GM06990 (cell line): ENCODE measurements around the gene STXBP1.
A peak's percentile ranks its signal among the peaks of the same experiment; 100 is the strongest.
"Not testable (repeated sequence)": the region's sequence is repeated elsewhere in the genome, so short reads cannot be mapped to it uniquely, and the experiment has no call there.

ENCODE experiments used
- DNase-seq: peaks from one replicate; pipeline ENCODE4 v3.0.0-alpha.2; 2011; ENCODE audit not compliant: insufficient read length; ENCODE audit errors: extremely low read depth
- H3K27me3 ChIP-seq: replicated peaks from 2 replicates; pipeline ENCODE4 v1.6.0; 2011; ENCODE audit warnings: low read length; ENCODE audit not compliant: control insufficient read depth, insufficient read depth
- H3K36me3 ChIP-seq: 2 replicates; pipeline ENCODE4 v1.5.1; 2011; ENCODE audit warnings: low read length; ENCODE audit not compliant: control insufficient read depth, insufficient read depth
- H3K4me3 ChIP-seq: replicated peaks from 2 replicates; pipeline ENCODE4 v1.5.1; 2011; ENCODE audit warnings: low read depth, mild to moderate bottlenecking, control low read depth, low read length
- TF ChIP-seq, protein P1 (sequence below): IDR thresholded peaks from 2 replicates; pipeline ENCODE4 v1.5.1; 2011; ENCODE audit warnings: low read length, control low read depth, mild to moderate bottlenecking, inconsistent platforms; ENCODE audit not compliant: insufficient read depth, poor library complexity, severe bottlenecking

The STXBP1 gene

DNA sequence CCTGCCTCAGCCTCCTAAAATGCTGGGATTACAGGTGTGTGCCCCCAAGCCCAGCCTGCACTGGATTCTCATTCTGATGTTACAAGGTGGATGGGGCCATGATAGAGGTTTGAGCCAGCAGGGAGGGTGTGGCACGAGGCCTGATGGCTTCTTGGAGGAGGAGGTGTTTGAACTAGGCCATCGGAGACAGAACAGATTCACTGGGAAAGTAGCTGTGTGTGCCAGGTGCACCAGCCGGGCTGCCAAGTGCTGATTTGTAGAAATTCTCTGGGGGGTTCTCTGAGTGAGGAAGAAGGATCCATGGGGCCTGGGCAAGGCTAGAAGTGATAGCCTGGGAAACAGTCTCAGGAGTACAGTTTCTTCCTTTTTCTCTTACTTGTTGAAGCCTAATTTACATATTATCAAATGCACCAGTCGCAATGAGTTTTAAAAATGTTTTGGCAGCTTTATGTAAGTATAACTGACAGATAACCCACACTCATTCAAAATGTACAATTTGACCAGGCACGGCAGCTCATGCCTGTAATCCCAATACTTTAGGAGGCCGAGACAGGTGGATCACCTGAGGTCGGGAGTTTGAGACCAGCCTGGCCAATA is 31.1 kb upstream of the STXBP1 start:
- H3K4me3 ChIP-seq: no peak overlapping the region
- H3K27me3 ChIP-seq: no peaks in the 10 kb centered on the region; the same call in 1 of the 2 replicates
- no peaks in the 10 kb centered on the region for H3K36me3 ChIP-seq
- TF ChIP-seq, protein P1, sequence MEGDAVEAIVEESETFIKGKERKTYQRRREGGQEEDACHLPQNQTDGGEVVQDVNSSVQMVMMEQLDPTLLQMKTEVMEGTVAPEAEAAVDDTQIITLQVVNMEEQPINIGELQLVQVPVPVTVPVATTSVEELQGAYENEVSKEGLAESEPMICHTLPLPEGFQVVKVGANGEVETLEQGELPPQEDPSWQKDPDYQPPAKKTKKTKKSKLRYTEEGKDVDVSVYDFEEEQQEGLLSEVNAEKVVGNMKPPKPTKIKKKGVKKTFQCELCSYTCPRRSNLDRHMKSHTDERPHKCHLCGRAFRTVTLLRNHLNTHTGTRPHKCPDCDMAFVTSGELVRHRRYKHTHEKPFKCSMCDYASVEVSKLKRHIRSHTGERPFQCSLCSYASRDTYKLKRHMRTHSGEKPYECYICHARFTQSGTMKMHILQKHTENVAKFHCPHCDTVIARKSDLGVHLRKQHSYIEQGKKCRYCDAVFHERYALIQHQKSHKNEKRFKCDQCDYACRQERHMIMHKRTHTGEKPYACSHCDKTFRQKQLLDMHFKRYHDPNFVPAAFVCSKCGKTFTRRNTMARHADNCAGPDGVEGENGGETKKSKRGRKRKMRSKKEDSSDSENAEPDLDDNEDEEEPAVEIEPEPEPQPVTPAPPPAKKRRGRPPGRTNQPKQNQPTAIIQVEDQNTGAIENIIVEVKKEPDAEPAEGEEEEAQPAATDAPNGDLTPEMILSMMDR: no peak
- DNase-seq: no peak

DNA sequence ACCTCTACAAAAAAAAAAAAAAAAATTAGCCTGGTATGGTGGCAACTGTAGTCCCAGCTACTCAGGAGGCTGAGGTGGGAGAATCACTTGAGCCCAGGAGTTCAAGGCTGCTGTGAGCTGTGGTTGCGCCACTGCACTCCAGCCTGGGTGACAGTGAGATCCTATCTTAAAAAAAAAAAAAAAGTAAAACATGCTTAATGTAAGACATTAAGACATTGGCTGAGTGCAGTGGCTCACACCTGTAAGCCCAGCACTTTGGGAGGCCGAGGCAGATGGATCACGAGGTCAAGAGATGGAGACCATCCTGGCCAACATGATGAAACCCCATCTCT is 27.6 kb upstream of the STXBP1 start:
- not testable (repeated sequence) for H3K27me3 ChIP-seq, DNase-seq, H3K4me3 ChIP-seq, H3K36me3 ChIP-seq

DNA sequence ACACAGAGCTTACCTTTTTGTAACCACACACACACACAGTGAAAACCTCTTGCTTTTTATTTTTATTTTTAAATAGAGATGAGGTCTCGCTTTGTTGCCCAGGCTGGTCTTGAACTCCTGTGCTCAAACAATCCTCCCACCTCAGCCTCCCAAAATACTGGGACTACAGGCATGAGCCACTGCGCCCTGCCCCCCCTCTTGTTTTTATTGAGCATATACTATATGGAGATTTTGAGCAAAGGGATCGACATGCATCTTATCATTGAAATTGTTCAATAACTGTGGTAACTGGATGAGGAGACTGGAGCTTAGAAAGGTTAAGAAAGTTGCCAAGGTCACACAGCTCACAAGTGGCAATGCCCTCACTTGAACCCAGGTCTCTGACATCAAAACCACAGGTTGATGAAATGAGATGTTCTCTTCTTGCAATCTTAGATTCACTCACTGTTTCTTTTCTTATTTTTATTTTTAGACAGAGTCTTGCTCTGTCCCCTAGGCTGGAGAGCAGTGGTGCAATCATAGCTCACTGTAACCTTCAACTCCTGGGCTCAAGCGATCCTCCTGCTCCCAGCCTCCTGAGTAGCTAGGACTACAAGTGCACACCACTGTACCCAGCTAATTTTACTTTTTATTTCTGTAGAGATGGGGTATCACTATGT is 26.8 kb upstream of the STXBP1 start:
- Histone ChIP-seq H3K36me3 (no peaks in the 10 kb centered on the region), H3K4me3 (no peak overlapping the region), H3K27me3 (no peaks in the 10 kb centered on the region; the same call in 1 of the 2 replicates)
- no peak for DNase-seq
- TF ChIP-seq, protein P1: no peak

DNA sequence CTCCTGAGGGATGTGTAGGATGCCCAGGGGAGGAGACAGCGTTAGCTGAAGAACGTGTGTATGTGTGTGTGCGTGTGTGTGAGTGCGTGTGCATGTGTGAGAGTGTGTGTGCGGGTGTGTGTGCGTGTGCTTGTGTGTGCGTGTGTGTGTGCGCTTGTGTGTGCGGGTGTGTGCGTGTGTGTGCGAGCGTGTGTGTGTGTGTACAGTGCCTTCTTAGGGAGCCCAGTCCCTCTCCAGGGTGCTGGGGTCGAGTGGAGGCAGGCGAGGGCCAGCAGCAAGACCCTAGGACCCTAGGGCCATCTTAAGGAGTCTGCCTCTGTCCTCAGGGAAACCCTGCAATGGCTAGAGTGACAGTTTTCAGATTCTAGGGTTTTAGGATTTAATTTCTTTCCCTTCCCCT is 26.0 kb upstream of the STXBP1 start:
- DNase-seq: no peak
- Histone ChIP-seq H3K27me3 (no peaks in the 10 kb centered on the region), H3K36me3 (no peaks in the 10 kb centered on the region), H3K4me3 (no peak overlapping the region)
- TF ChIP-seq, protein P1: no peak

DNA sequence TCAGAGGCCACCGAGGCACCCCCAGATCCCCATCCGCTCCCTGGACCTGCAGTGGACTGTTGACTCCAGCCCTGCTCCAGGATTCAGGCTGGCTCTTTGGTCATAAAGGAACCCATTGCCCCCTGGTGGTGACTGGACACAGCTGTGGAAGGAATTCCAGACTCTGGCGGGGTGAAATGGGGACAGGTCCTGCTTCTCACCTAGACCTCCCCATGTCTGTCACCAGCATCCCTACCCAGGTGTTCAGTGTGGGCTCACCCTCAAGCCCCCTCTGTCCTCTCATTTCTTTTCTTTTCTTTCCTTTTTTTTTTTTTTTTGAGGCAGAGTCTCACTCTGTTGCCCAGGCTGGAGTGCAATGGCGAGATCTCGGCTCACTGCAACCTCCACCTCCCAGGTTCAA is 25.5 kb upstream of the STXBP1 start:
- TF ChIP-seq, protein P1: peak; percentile 85
- Histone ChIP-seq H3K4me3 (no peak overlapping the region), H3K27me3 (no peaks in the 10 kb centered on the region), H3K36me3 (no peaks in the 10 kb centered on the region)
- no peak for DNase-seq

DNA sequence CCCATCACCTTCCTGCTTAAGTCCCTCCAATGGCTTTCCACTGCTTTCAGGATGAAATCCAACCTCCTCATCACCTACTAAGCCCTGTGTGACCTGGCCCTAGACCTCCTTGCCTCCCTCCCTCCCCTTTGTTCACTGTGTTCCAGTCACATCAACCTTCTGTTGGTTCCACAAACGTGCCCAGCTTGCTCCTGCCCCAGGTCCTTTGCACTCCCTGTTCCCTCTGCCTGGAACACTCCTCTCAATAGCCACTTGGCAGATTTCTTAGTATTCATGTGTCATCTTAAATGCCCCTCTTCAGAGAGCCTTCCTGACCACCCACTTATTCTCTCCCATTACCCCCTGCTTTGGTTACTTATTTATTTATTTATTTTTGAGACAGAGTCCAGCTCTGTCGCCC is 24.1 kb upstream of the STXBP1 start:
- H3K4me3 ChIP-seq: no peak overlapping the region
- no peaks in the 10 kb centered on the region for H3K27me3 ChIP-seq
- H3K36me3 ChIP-seq: no peaks in the 10 kb centered on the region
- TF ChIP-seq, protein P1: no peak
- DNase-seq: no peak
